ENCODE results near the gene HNF4A.

GRCh38 chr20:44467289-44467883 lies 111.9 kb downstream of the HNF4A start:
- TF ChIP-seq CTCF (IDR thresholded peaks at IDR 0.05) (no peak), EP300 (IDR thresholded peaks at IDR 0.05) (no peak), POLR2A (IDR thresholded peaks at IDR 0.05) (no peak)

Measured in ovary (tissue), 3 donors.